ENCODE measurements around the gene ZNF330. TPM values are rescaled to one million over a fixed set of nuclear protein-coding genes. Genes with fewer than 3 reads are reported as not detected.
"Not testable (repeated sequence)": the region's sequence is repeated elsewhere in the genome, so short reads cannot be mapped to it uniquely, and the experiment has no call there.

Gene ZNF330
- total RNA-seq, 2 donors from 2014 or later: 27.7 to 29.7 TPM

GRCh38 chr4:141223418-141223817 lies 2.7 kb downstream of the ZNF330 start:
- intact Hi-C loops (cut with DNase I): no loop called here
- H3K4me1 ChIP-seq: peaks cover 8% of the 10 kb centered on the region
- no peaks in the 10 kb centered on the region for H3K36me3 ChIP-seq
- no peak overlapping the region for H3K27ac ChIP-seq
- H3K9ac ChIP-seq (ENCODE audit: low read depth in 2 of 2, low read length in 2 of 2): no peak overlapping the region
- DNase-seq: no peak
- H3K27me3 ChIP-seq: no peaks in the 10 kb centered on the region
- no peak for TF ChIP-seq CTCF (IDR thresholded peaks at IDR 0.05)
- H3K9me3 ChIP-seq: no peaks in the 10 kb centered on the region
- H3K4me3 ChIP-seq: no peak overlapping the region

GRCh38 chr4:141227280-141227679 lies 6.6 kb downstream of the ZNF330 start:
- H3K36me3 ChIP-seq; H3K4me1 ChIP-seq; H3K9ac ChIP-seq (ENCODE audit: low read depth in 2 of 2, low read length in 2 of 2); H3K4me3 ChIP-seq; H3K27me3 ChIP-seq; H3K27ac ChIP-seq; H3K9me3 ChIP-seq; intact Hi-C loops (cut with DNase I); DNase-seq: not testable (repeated sequence)

GRCh38 chr4:141229408-141230101 lies 8.9 kb downstream of the ZNF330 start:
- H3K9ac ChIP-seq (ENCODE audit: low read depth in 2 of 2, low read length in 2 of 2): no peak overlapping the region
- no peak for TF ChIP-seq CTCF (IDR thresholded peaks at IDR 0.05)
- no peaks in the 10 kb centered on the region for H3K4me1 ChIP-seq
- no peak for DNase-seq
- H3K4me3 ChIP-seq: no peak overlapping the region
- no peak overlapping the region for H3K27ac ChIP-seq
- no peaks in the 10 kb centered on the region for H3K36me3 ChIP-seq
- intact Hi-C loops (cut with DNase I): no loop called here
- H3K9me3 ChIP-seq: no peaks in the 10 kb centered on the region
- no peaks in the 10 kb centered on the region for H3K27me3 ChIP-seq

GRCh38 chr4:141233673-141234072 lies 13.0 kb downstream of the ZNF330 start:
- intact Hi-C loops (cut with DNase I): no loop called here
- Histone ChIP-seq H3K9ac (ENCODE audit: low read depth in 2 of 2, low read length in 2 of 2) (no peak overlapping the region), H3K27ac (no peak overlapping the region), H3K4me3 (no peak overlapping the region), H3K36me3 (no peaks in the 10 kb centered on the region), H3K27me3 (no peaks in the 10 kb centered on the region), H3K9me3 (no peaks in the 10 kb centered on the region), H3K4me1 (no peaks in the 10 kb centered on the region)
- DNase-seq: no peak
- no peak for TF ChIP-seq CTCF (IDR thresholded peaks at IDR 0.05)

GRCh38 chr4:141238186-141238585 lies 17.5 kb downstream of the ZNF330 start:
- Histone ChIP-seq H3K27me3 (no peaks in the 10 kb centered on the region), H3K9me3 (no peaks in the 10 kb centered on the region), H3K4me3 (no peak overlapping the region), H3K4me1 (no peaks in the 10 kb centered on the region), H3K27ac (no peak overlapping the region), H3K36me3 (no peaks in the 10 kb centered on the region), H3K9ac (ENCODE audit: low read depth in 2 of 2, low read length in 2 of 2) (no peak overlapping the region)
- no peak for TF ChIP-seq CTCF (IDR thresholded peaks at IDR 0.05)
- intact Hi-C loops (cut with DNase I): no loop called here
- no peak for DNase-seq

- Histone ChIP-seq H3K9me3 (no peaks in the 10 kb centered on the region), H3K27ac (no peak overlapping the region), H3K9ac (ENCODE audit: low read depth in 2 of 2, low read length in 2 of 2) (no peak overlapping the region), H3K4me1 (no peaks in the 10 kb centered on the region), H3K4me3 (no peak overlapping the region), H3K36me3 (no peaks in the 10 kb centered on the region), H3K27me3 (no peaks in the 10 kb centered on the region)
- intact Hi-C loops (cut with DNase I): no loop called here
- no peak for TF ChIP-seq CTCF (IDR thresholded peaks at IDR 0.05)
- no peak for DNase-seq
Observed at GRCh38 chr4:141240259-141240658, 19.6 kb downstream of the ZNF330 start.
